Common myeloid progenitor, CD34-positive (primary cell): ENCODE measurements around the gene CBX1.

Source experiments
- CTCF ChIA-PET: fragments of 350-600 bp; sonication (Branson Sonifier 250); formaldehyde crosslinking; loops from one replicate; lab custom pipeline; 2021; ENCODE audit warnings: antibody characterized with exemption; lab: Charles Lee
- POLR2A ChIA-PET: fragments of 350-600 bp; sonication (Branson Sonifier 250); formaldehyde crosslinking; loops from one replicate; lab custom pipeline; 2021; ENCODE audit warnings: antibody characterized with exemption; lab: Charles Lee
- DNase-seq, 3 donors: peaks; one replicate each; pipeline versions ENCODE4 v3.0.0 to v3.0.0-alpha.2; 2013
- H3K27ac ChIP-seq, 2 experiments: 1 replicate in 1 of 2; 2 replicates in 1 of 2; pipeline ENCODE4 v1.7.0; 2013; ENCODE audit warnings: inconsistent platforms in 2 of 2, low read length in 2 of 2, mild to moderate bottlenecking in 2 of 2, low read depth in 1 of 2, moderate library complexity in 1 of 2; ENCODE audit not compliant: severe bottlenecking in 2 of 2, insufficient read depth in 1 of 2, poor library complexity in 1 of 2
- H3K27me3 ChIP-seq, 5 experiments: replicated peaks in 2 of 5; 1 replicate in 3 of 5; 2 replicates in 2 of 5; pipeline versions ENCODE4 v1.6.1 to v1.7.0; 2013; ENCODE audit warnings: low read length in 4 of 5, mild to moderate bottlenecking in 2 of 5, moderate library complexity in 2 of 5, inconsistent platforms in 1 of 5; ENCODE audit not compliant: insufficient read depth in 5 of 5, control insufficient read depth in 4 of 5
- H3K36me3 ChIP-seq, 4 experiments: 1 replicate in 2 of 4; 2 replicates in 2 of 4; pipeline versions ENCODE4 v1.6.1 to v1.7.0; 2013; ENCODE audit warnings: low read length in 3 of 4, control low read depth in 1 of 4, mild to moderate bottlenecking in 1 of 4; ENCODE audit not compliant: control insufficient read depth in 4 of 4, insufficient read depth in 4 of 4
- H3K4me1 ChIP-seq, 4 experiments: 1 replicate in 3 of 4; 2 replicates in 1 of 4; pipeline versions ENCODE4 v1.6.1 to v1.7.1; 2013; ENCODE audit warnings: low read length in 3 of 4, mild to moderate bottlenecking in 3 of 4, control low read depth in 1 of 4, inconsistent platforms in 1 of 4, moderate library complexity in 1 of 4; ENCODE audit not compliant: control insufficient read depth in 4 of 4, insufficient read depth in 4 of 4; ENCODE audit errors: control extremely low read depth in 1 of 4
- H3K4me3 ChIP-seq, 7 experiments: 1 replicate in 4 of 7; 2 replicates in 3 of 7; pipeline versions ENCODE4 v1.5.1 to v1.7.0; 2013; ENCODE audit warnings: mild to moderate bottlenecking in 7 of 7, low read length in 6 of 7, moderate library complexity in 6 of 7, inconsistent platforms in 2 of 7, low read depth in 2 of 7, control low read depth in 1 of 7; ENCODE audit not compliant: insufficient read depth in 4 of 7, control insufficient read depth in 1 of 7; ENCODE audit errors: extremely low read depth in 1 of 7
- H3K9me3 ChIP-seq, 5 experiments: 1 replicate in 4 of 5; 2 replicates in 1 of 5; pipeline versions ENCODE4 v1.6.1 to v1.7.1; 2013; ENCODE audit warnings: low read length in 4 of 5, mild to moderate bottlenecking in 2 of 5, inconsistent platforms in 1 of 5, low read depth in 1 of 5, moderate library complexity in 1 of 5; ENCODE audit not compliant: control insufficient read depth in 4 of 5, insufficient read depth in 2 of 5; ENCODE audit errors: control extremely low read depth in 1 of 5
- WGBS: methylation state at CpG from one replicate; pipeline ENCODE4 v1.1.5; 2013; ENCODE audit not compliant: insufficient coverage; 5-methylcytosine and 5-hydroxymethylcytosine counted together

The CBX1 gene

GRCh38 chr17:48056246-48056745 lies 45.0 kb downstream of the CBX1 start:
- POLR2A ChIA-PET, result interaction anchor here (0.6 kb wide), 1 partner anchor 858 kb away, joined by 3 read pairs; no protein-coding TSS in a partner anchor
- DNase-seq, result no peak
- WGBS, result 100% methylated on average over 10 of the region's 10 CpGs
- Histone ChIP-seq H3K9me3 (no peaks in the 10 kb centered on the region), H3K4me3 (no peak overlapping the region), H3K36me3 (peaks cover 16 to 95% (median 74%) of the 10 kb centered on the region in 4 experiments), H3K4me1 (peaks cover 0 to 25% (median 21%) of the 10 kb centered on the region in 4 experiments), H3K27me3 (no peaks in the 10 kb centered on the region), H3K27ac (no peak overlapping the region)
- CTCF ChIA-PET, result interaction anchor here (1.1 to 4.2 kb wide), 5 partner anchors 9 to 30 kb away, joined by 3 to 16 read pairs (median 10); no protein-coding TSS in a partner anchor

- ChIA-PET CTCF (interaction anchor here (0.7 to 4.2 kb wide), 9 partner anchors 10 to 79 kb away, joined by 3 to 16 read pairs (median 5); no protein-coding TSS in a partner anchor), POLR2A (interaction anchor here (0.6 kb wide), 1 partner anchor 859 kb away, joined by 3 read pairs; no protein-coding TSS in a partner anchor)
- DNase-seq, result no peak
- H3K9me3 ChIP-seq, result no peaks in the 10 kb centered on the region
- no peak overlapping the region for H3K27ac ChIP-seq
- WGBS, result 95% methylated on average over 4 of the region's 5 CpGs
- H3K4me1 ChIP-seq, result peaks cover 0 to 31% (median 25%) of the 10 kb centered on the region in 4 experiments
- peaks cover 19 to 98% (median 75%) of the 10 kb centered on the region in 4 experiments for H3K36me3 ChIP-seq
- H3K4me3 ChIP-seq, result no peak overlapping the region
- no peaks in the 10 kb centered on the region for H3K27me3 ChIP-seq
Measured at GRCh38 chr17:48055531-48056245, 45.6 kb downstream of the CBX1 start.

DNA sequence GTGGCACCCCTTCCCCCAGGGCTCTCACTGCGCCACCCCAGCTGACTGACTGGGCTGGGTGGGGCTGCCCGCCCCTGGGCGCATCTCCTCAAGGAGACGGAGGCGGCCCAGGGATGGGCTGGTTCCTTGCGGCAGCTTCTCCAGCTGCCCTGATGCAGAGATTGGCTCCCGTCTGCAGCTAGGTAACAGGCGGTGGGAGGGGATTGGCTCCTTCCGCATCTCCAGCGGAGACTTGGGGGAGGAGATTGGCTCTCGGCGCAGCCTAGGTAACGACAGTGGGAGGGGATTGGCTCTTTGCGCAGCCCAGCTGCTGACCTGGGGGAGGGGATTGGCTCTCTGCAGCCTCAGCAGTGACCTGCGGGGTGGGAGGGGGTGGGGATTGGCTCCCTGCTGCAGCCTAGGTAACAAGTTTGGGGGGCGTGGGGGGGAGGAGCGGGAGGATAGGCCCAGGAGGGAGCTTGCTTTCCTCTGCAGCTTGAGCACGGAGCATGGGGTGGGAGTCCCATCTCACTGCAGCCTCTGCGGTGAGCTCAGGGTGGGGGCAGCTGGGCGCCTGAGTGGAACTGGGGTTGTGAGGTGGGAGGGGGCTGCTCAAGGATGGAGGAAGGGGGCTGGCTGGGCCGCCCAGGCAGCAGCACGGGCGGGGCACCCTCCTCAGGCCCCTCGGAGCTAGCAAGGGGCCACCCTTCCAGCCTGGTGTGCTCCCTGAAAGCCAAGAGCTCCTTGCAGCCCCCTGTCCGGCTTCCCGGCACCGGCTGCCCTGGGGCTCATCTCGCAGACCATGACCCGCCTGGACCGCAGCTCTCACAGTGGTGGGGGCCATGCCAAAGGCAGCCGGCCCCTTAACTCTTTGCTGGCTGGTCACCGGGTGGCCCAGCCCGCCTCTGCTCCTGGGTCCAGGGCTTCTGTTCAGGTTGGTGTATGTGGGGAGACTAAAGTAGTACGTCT lies 46.8 kb downstream of the CBX1 start:
- peaks cover 0 to 39% (median 32%) of the 10 kb centered on the region in 4 experiments for H3K4me1 ChIP-seq

DNA sequence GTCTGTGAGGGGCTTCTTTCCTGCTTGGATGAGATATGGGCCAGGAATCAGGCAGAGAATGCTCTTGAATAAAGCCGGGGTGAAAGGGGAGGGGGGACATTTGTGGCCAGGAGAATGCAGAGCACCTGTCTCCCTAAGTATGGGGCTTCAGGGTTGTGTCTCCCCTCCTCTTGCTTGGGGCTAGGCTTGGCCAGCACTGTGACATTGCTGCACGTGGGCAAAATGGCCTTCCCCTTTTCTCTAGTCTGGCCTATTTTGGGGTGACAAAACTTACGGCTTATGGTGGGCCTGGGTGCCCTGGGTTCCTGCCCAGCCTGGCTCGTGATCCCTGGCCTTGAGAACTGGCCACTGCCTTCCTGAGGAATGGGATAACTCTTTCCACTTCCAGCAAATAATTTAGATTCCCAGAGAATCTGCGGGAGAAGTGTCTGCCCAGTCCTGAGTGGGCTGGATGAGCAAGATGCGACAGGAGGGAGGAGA lies 47.5 kb downstream of the CBX1 start:
- Histone ChIP-seq H3K4me3 (no peak overlapping the region), H3K36me3 (peaks cover 18 to 84% (median 61%) of the 10 kb centered on the region in 4 experiments), H3K9me3 (no peaks in the 10 kb centered on the region), H3K27me3 (no peaks in the 10 kb centered on the region), H3K27ac (peak overlapping the region; percentile 4 to 84), H3K4me1 (peaks cover 0 to 46% (median 38%) of the 10 kb centered on the region in 4 experiments)
- ChIA-PET CTCF (interaction anchor here (0.8 to 2.0 kb wide), 5 partner anchors 17 to 75 kb away, joined by 3 to 6 read pairs (median 4); no protein-coding TSS in a partner anchor), POLR2A (no interaction called here)
- no peak for DNase-seq
- WGBS, result 92% methylated on average over 5 of the region's 6 CpGs

More for the DNA sequence above, 46.8 kb downstream of the CBX1 start:
- Histone ChIP-seq H3K27me3 (no peaks in the 10 kb centered on the region), H3K4me3 (no peak overlapping the region), H3K9me3 (no peaks in the 10 kb centered on the region), H3K36me3 (peaks cover 20 to 91% (median 68%) of the 10 kb centered on the region in 4 experiments), H3K27ac (no peak overlapping the region)
- DNase-seq, result no peak
- ChIA-PET POLR2A (no interaction called here), CTCF (interaction anchor here (0.9 to 3.1 kb wide), 7 partner anchors 18 to 78 kb away, joined by 3 to 15 read pairs (median 5); no protein-coding TSS in a partner anchor)
- 98% methylated on average over 21 of the region's 34 CpGs for WGBS

DNA sequence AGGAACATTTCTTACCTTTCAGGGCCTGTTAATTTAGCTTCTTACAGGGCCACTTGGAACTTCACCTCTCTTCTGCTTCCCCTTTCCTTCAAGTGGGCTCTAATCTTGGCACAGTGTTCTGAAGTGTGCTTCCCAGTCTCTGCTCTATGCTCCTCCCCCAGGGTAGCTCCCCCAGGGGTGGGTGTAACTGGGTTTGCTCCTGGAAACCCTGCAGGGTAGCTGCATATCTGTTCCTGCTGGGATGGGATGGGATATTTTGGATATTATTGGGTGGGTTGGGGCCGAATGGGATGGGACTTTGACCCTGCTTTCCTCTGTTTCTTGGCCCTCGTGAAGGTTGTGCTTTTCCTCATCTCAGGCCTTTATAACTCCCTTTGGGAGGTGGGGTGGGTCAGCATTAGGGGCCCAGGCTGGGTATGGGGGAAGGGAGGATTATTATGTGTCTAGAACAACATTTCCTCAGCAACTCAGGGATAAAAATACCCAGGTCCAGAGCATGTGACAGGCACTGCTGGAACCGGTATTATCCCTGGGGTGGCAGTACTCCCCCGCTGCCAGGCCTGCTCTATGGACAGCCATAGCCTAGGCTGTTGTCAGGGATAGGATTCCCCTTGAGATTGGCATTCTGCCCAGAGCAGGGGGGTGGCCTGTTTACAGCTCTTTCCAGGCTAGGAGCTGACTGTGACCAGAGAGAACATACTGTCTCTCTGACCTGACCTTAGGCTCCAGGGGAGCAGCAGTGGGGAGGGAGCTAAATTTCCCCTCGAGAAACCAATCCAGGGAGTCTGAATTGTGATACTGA lies 48.1 kb downstream of the CBX1 start:
- no peak for DNase-seq
- Histone ChIP-seq H3K36me3 (peaks cover 18 to 78% (median 56%) of the 10 kb centered on the region in 4 experiments), H3K27me3 (no peaks in the 10 kb centered on the region), H3K4me3 (no peak overlapping the region), H3K27ac (peak overlapping the region; percentile 18 to 84), H3K9me3 (no peaks in the 10 kb centered on the region), H3K4me1 (peaks cover 0 to 46% (median 39%) of the 10 kb centered on the region in 4 experiments)
- 100% methylated on average over 1 of the region's 5 CpGs for WGBS
- ChIA-PET POLR2A (no interaction called here), CTCF (interaction anchor here (0.8 to 2.0 kb wide), 9 partner anchors 11 to 565 kb away, joined by 3 to 9 read pairs (median 4); no protein-coding TSS in a partner anchor)
